Heart right ventricle (tissue), 16 donors: ENCODE measurements around the gene ZBTB2. TPM values are rescaled to one million over a fixed set of nuclear protein-coding genes. Genes with fewer than 3 reads are reported as not detected.

Experiments used
- ATAC-seq, 8 donors: fragments of 200-7000 bp; cut with Tn5 transposase; one replicate each; pipeline ENCODE4 v1.9.1; 2020; ENCODE audit warnings: mild to moderate bottlenecking in 8 of 8, moderate library complexity in 8 of 8, moderate number of reproducible peaks in 1 of 8
- DNase-seq, 2 donors: peaks; one replicate each; pipeline ENCODE4 v3.0.0-alpha.2; 2020
- H3K27ac ChIP-seq, 10 donors: fragments of 200-600 bp; sonication (generic) in 2 of 10; one replicate each; pipeline versions ENCODE4 v1.5.0 to v1.8.0; 2020 to 2022; ENCODE audit warnings: mild to moderate bottlenecking in 3 of 10
- H3K27me3 ChIP-seq, 7 donors: fragments of 200-600 bp; one replicate each; pipeline ENCODE4 v1.8.0; 2021 to 2022; ENCODE audit warnings: mild to moderate bottlenecking in 2 of 7
- H3K36me3 ChIP-seq, 9 donors: fragments of 200-600 bp; sonication (generic) in 1 of 9; one replicate each; pipeline versions ENCODE4 v1.5.0 to v1.8.0; 2020 to 2022; ENCODE audit warnings: mild to moderate bottlenecking in 2 of 9
- H3K4me1 ChIP-seq, 9 donors: fragments of 200-600 bp; sonication (generic) in 1 of 9; one replicate each; pipeline versions ENCODE4 v1.5.0 to v1.8.0; 2020 to 2022; ENCODE audit warnings: mild to moderate bottlenecking in 4 of 9
- H3K4me3 ChIP-seq, 10 donors: fragments of 200-600 bp; sonication (generic) in 2 of 10; one replicate each; pipeline versions ENCODE4 v1.5.0 to v1.8.0; 2020 to 2022; ENCODE audit warnings: mild to moderate bottlenecking in 7 of 10, moderate library complexity in 2 of 10
- H3K9me3 ChIP-seq, 11 donors: fragments of 200-600 bp in 10 of 11; sonication (generic) in 2 of 11; one replicate each; pipeline versions ENCODE4 v1.5.0 to v1.8.0; 2013 to 2022; ENCODE audit warnings: mild to moderate bottlenecking in 2 of 11, control low read depth in 1 of 11, moderate library complexity in 1 of 11
- WGBS, 2 donors: extraction: QIAGEN DNeasy Blood & Tissue Kit; methylation state at CpG; one replicate each; pipeline ENCODE4 v1.1.7; 2013; ENCODE audit warnings: inconsistent platforms in 1 of 2; 5-methylcytosine and 5-hydroxymethylcytosine counted together
- intact Hi-C, 10 donors: fragments of 100-400 bp; cut with DNase I; formaldehyde crosslinking; loops; one replicate each; pipeline versions ENCODE4 v1.11.1 to v1.14.2; 2022
- polyA plus RNA-seq, 2 donors: library from polyadenylated mRNA; stranded (reverse); fragments of 200-250 nt; gene quantifications; one replicate each; pipeline ENCODE4 v1.2.3, GENCODE V29; 2013
- total RNA-seq, 10 donors: library from RNA; stranded (reverse); fragmentation: NEBNext Ultra II Directional in 3 of 10; extraction: Animal tissue kit (Norgen Biotek cat#: 25700) in 3 of 10; gene quantifications; one replicate each; pipeline versions ENCODE4 v1.2.1 to v1.2.4, GENCODE V29; 2021 to 2023
- TF ChIP-seq, protein P1 (sequence below), 9 donors: fragments of 200-600 bp; sonication (generic) in 2 of 9; IDR thresholded peaks; one replicate each; pipeline versions ENCODE4 v1.5.0 to v1.8.0; 2021 to 2022; ENCODE audit warnings: antibody characterized with exemption in 9 of 9, mild to moderate bottlenecking in 5 of 9, moderate library complexity in 1 of 9
- donor health status: Arrhythmogenic right ventricular cardiomyopathy.
- donor health status: ischemic (EF 13 %, LVEDD 7.1; RV severe dilation, severe dysfunction).
- donor health status: healthy with polysubstance abuse.
- donor health status: DM: no; HTN: yes; CAD: no.
- donor health status: DM: no; HTN: no; CAD: no.
- donor health status: ischemic (EF 25% LVEDD 6.9; RV normal size, moderate dysfunction).
- donor health status: ischemic (EF 25% LVEDD 5.7; RV mildly dilated, moderate dysfunction).
- donor health status: healthy.
- donor health status: DM: yes; HTN: yes; CAD: no.
- donor health status: Ischemic cardiomyopathy.
- donor health status: ischemic (EF 35%, LVEDD 5.7; RV mildly dilated, moderate dysfunction).
- donor health status: nonischemic (EF 11% LVEDD 7.7; RV severe dilation, severe dysfunction).
- donor health status: DM: yes; HTN: yes; CAD: no.
- donor health status: PGD.
- donor health status: ischemic (EF 29% LVEDD 5.4; RV normal size, mild dysfunction).
- donor health status: nonischemic (EF 23%, LVEDD 6.1; RV moderate dilation, normal function).

ZBTB2 gene
- total and polyA plus RNA-seq, 12 donors, result 3.4 to 8.3 (median 4.9) TPM

DNA sequence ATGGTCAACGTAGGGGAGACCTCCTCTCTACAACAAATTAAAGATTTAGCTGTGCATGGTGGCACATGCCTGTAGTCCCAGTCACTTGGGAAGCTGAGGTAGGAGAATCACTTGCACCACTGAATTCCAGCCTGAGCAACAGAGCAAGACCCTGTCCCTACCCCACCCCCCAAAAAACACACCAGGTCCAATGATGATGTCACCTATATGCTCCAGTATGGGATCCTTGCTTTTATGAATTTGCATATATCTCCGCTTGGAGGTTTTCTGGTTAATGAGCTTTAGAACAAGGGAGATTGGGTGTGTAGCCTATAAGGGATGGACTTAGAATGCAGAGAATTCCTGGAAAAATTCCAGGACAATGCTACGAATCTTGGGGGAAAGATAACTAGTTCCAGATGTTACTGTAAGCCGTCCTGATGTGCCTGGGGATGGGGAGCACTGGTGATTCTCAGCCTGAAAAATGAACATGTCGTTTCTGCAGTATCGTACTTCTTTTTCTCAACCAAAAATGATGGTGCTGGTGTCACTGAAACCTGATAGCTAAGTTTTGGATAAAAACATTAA lies 61.1 kb downstream of the ZBTB2 start:
- H3K27me3 ChIP-seq, result peaks cover 0 to 14% (median 2%) of the 10 kb centered on the region in 7 donors
- no peaks in the 10 kb centered on the region for H3K9me3 ChIP-seq
- peaks cover 0 to 6% (median 0%) of the 10 kb centered on the region in 9 donors for H3K36me3 ChIP-seq
- TF ChIP-seq, protein P1, sequence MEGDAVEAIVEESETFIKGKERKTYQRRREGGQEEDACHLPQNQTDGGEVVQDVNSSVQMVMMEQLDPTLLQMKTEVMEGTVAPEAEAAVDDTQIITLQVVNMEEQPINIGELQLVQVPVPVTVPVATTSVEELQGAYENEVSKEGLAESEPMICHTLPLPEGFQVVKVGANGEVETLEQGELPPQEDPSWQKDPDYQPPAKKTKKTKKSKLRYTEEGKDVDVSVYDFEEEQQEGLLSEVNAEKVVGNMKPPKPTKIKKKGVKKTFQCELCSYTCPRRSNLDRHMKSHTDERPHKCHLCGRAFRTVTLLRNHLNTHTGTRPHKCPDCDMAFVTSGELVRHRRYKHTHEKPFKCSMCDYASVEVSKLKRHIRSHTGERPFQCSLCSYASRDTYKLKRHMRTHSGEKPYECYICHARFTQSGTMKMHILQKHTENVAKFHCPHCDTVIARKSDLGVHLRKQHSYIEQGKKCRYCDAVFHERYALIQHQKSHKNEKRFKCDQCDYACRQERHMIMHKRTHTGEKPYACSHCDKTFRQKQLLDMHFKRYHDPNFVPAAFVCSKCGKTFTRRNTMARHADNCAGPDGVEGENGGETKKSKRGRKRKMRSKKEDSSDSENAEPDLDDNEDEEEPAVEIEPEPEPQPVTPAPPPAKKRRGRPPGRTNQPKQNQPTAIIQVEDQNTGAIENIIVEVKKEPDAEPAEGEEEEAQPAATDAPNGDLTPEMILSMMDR (IDR thresholded peaks at IDR 0.05), result no peak
- no peak overlapping the region for H3K27ac ChIP-seq
- H3K4me1 ChIP-seq, result peaks cover 0 to 14% (median 12%) of the 10 kb centered on the region in 9 donors
- ATAC-seq (no peak), DNase-seq (no peak)
- H3K4me3 ChIP-seq, result no peak overlapping the region
- intact Hi-C loops, result loop anchor here in 3 of 10 donors (5.0 kb wide), 1 partner anchor 438 kb away; no protein-coding TSS in a partner anchor
- 66 to 68% methylated on average over 6 of the region's 6 CpGs for WGBS, 2 donors

DNA sequence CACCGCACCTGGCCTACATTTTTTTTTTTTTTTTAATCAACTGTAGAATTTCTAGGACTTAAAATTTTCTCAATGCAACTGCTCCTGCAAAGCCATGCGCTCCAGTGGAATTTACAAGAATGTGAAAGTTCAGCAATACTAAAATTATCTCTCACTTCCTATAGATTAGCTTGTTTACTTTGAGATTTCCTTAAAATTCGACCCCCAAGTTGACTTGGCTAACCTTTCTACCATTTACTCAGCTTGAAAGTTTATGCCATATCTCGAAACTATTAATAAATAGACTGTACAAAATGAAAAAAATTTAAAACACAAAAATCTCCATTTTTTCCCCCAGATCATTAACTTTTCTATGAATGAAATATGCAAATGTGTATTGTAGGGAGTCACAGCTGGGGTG lies 64.3 kb downstream of the ZBTB2 start:
- Histone ChIP-seq H3K4me3 (no peak overlapping the region), H3K27ac (peak overlapping the region in 1 of 10 donors; percentile 1), H3K36me3 (no peaks in the 10 kb centered on the region), H3K9me3 (no peaks in the 10 kb centered on the region), H3K27me3 (peaks cover 0 to 24% (median 6%) of the 10 kb centered on the region in 7 donors), H3K4me1 (peaks cover 0 to 30% (median 27%) of the 10 kb centered on the region in 9 donors)
- 71 to 74% methylated on average over 4 of the region's 4 CpGs for WGBS, 2 donors
- intact Hi-C loops, result loop anchor here in 2 of 10 donors (5.0 to 10.0 kb wide), 2 partner anchors 82 to 315 kb away; no protein-coding TSS in a partner anchor
- DNase-seq (no peak), ATAC-seq (no peak)
- TF ChIP-seq, protein P1 (IDR thresholded peaks at IDR 0.05), result no peak

- DNase-seq (no peak), ATAC-seq (no peak)
- peaks cover 0 to 30% (median 27%) of the 10 kb centered on the region in 9 donors for H3K4me1 ChIP-seq
- WGBS, 2 donors, result 52 to 57% methylated on average over 8 of the region's 8 CpGs
- peaks cover 0 to 24% (median 6%) of the 10 kb centered on the region in 7 donors for H3K27me3 ChIP-seq
- no peaks in the 10 kb centered on the region for H3K36me3 ChIP-seq
- H3K9me3 ChIP-seq, result no peaks in the 10 kb centered on the region
- H3K27ac ChIP-seq, result peak overlapping the region in 8 of 10 donors; percentile 0 to 79 (median 69)
- intact Hi-C loops, result loop anchor here in 2 of 10 donors (5.0 to 10.0 kb wide), 2 partner anchors 81 to 314 kb away; no protein-coding TSS in a partner anchor
- H3K4me3 ChIP-seq, result peak overlapping the region in 9 of 10 donors; percentile 40 to 66 (median 60)
- TF ChIP-seq, protein P1 (IDR thresholded peaks at IDR 0.05), result no peak
These were observed 65.1 kb downstream of the ZBTB2 start for GRCh38 chr6:151326116-151326825.
